OCI-LY7 (cell line): ENCODE measurements around the gene RGR.

Experiments used
- EZH2phosphoT487 ChIP-seq: fragments of 200-600 bp; sonication (generic); IDR thresholded peaks from 2 replicates; pipeline ENCODE4 v1.6.1; 2018; ENCODE audit warnings: low read depth, borderline replicate concordance, mild to moderate bottlenecking, mixed run types, antibody characterized with exemption, low read length, moderate library complexity, mixed read lengths
- TF ChIP-seq, protein P1 (sequence below): fragments of 200-600 bp; sonication (generic); conservative IDR thresholded peaks from 2 replicates; pipeline ENCODE4 v1.5.1; 2014; ENCODE audit warnings: mild to moderate bottlenecking, antibody characterized with exemption, low read length, moderate library complexity, mixed read lengths

DNA sequence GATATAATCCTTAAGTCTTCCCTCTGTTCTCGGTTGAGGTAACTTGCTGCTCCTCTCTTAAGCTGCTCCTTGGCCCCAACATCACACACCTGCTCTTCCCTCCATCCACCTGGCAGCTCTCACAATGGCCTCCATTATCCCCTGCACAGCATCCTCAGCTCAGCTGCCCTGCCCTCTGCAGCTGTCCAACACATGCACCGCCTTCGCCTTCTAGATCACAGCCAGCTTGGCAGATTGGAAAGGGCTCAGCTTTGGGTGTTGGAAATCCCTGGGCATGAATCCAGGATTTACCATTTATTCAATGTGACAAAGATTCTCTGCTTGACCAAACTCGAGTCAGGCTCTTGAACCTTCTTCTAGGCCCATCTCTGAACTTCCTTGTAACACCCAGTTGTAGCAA is 20.6 kb downstream of the RGR start:
- TF ChIP-seq, protein P1, sequence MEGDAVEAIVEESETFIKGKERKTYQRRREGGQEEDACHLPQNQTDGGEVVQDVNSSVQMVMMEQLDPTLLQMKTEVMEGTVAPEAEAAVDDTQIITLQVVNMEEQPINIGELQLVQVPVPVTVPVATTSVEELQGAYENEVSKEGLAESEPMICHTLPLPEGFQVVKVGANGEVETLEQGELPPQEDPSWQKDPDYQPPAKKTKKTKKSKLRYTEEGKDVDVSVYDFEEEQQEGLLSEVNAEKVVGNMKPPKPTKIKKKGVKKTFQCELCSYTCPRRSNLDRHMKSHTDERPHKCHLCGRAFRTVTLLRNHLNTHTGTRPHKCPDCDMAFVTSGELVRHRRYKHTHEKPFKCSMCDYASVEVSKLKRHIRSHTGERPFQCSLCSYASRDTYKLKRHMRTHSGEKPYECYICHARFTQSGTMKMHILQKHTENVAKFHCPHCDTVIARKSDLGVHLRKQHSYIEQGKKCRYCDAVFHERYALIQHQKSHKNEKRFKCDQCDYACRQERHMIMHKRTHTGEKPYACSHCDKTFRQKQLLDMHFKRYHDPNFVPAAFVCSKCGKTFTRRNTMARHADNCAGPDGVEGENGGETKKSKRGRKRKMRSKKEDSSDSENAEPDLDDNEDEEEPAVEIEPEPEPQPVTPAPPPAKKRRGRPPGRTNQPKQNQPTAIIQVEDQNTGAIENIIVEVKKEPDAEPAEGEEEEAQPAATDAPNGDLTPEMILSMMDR, result no peak
- TF ChIP-seq EZH2phosphoT487, result no peak
